Endodermal cell (in vitro differentiated cells): ENCODE measurements around the gene TRPM3. TPM values are rescaled to one million over a fixed set of nuclear protein-coding genes. Genes with fewer than 3 reads are reported as not detected.

Source experiments
- DNase-seq: peaks from one replicate; pipeline ENCODE4 v3.0.0-alpha.2; 2017
- H3K27ac ChIP-seq: 2 replicates; pipeline ENCODE4 v1.5.1; 2013; ENCODE audit warnings: mild to moderate bottlenecking, low read depth, low read length, moderate library complexity
- H3K27me3 ChIP-seq: 2 replicates; pipeline ENCODE4 v1.6.1; 2013; ENCODE audit warnings: mild to moderate bottlenecking, low read length, moderate library complexity; ENCODE audit not compliant: insufficient read depth, control insufficient read depth, poor library complexity, severe bottlenecking
- H3K36me3 ChIP-seq: 2 replicates; pipeline ENCODE4 v1.7.0; 2013; ENCODE audit warnings: mild to moderate bottlenecking, low read length, moderate library complexity; ENCODE audit not compliant: control insufficient read depth, insufficient read depth
- H3K4me1 ChIP-seq: one replicate; pipeline ENCODE4 v1.7.0; 2013; ENCODE audit warnings: low read length; ENCODE audit not compliant: control insufficient read depth, insufficient read depth
- H3K4me3 ChIP-seq: 2 replicates; pipeline ENCODE4 v1.5.1; 2013; ENCODE audit warnings: mild to moderate bottlenecking, low read length, moderate library complexity
- H3K9ac ChIP-seq: 2 replicates; pipeline ENCODE4 v1.6.1; 2013; ENCODE audit warnings: mild to moderate bottlenecking, low read length, moderate library complexity; ENCODE audit not compliant: poor library complexity, severe bottlenecking; ENCODE audit errors: extremely low read depth
- H3K9me3 ChIP-seq: 2 replicates; pipeline ENCODE4 v1.6.1; 2013; ENCODE audit warnings: mild to moderate bottlenecking, low read length, moderate library complexity; ENCODE audit not compliant: control insufficient read depth
- H3K27ac Mint-ChIP-seq: 2 replicates; pipeline ENCODE4 v1.8.0; 2020; ENCODE audit warnings: mixed read lengths
- H3K27me3 Mint-ChIP-seq: 2 replicates; pipeline ENCODE4 v1.8.0; 2021; ENCODE audit warnings: mild to moderate bottlenecking, mixed read lengths; ENCODE audit not compliant: insufficient read depth
- H3K36me3 Mint-ChIP-seq: 2 replicates; pipeline ENCODE4 v1.8.0; 2020; ENCODE audit warnings: low read depth, mixed read lengths
- H3K4me1 Mint-ChIP-seq: 2 replicates; pipeline ENCODE4 v1.8.0; 2020; ENCODE audit warnings: mixed read lengths
- H3K4me3 Mint-ChIP-seq: 2 replicates; pipeline ENCODE4 v1.8.0; 2020; ENCODE audit warnings: mild to moderate bottlenecking, moderate library complexity, mixed read lengths
- H3K9me3 Mint-ChIP-seq: 2 replicates; pipeline ENCODE4 v1.8.0; 2020; ENCODE audit warnings: mild to moderate bottlenecking, mixed read lengths
- CTCF ChIP-seq: fragments of 200-600 bp; sonication (generic); conservative IDR thresholded peaks from 2 replicates; pipeline ENCODE4 v1.5.0; 2021; ENCODE audit warnings: antibody characterized with exemption, mild to moderate bottlenecking
- WGBS, 2 experiments: methylation state at CpG; one replicate each; pipeline versions ENCODE4 v1.1.5 to v1.1.7; 2013; ENCODE audit warnings: missing lambda C conversion rate in 2 of 2, mixed read lengths in 1 of 2; ENCODE audit not compliant: insufficient coverage in 1 of 2, insufficient read length in 1 of 2; 5-methylcytosine and 5-hydroxymethylcytosine counted together
- total RNA-seq, 2 donors: library from RNA; stranded (reverse); fragmentation: NEBNext Ultra II Directional in 1 of 2; extraction: Animal tissue kit (Norgen Biotek cat#: 25700) in 1 of 2; gene quantifications; 2 replicates in 1 of 2; 3 replicates in 1 of 2; pipeline ENCODE4 v1.2.1, GENCODE V29; 2021

Gene TRPM3
- total RNA-seq, 2 donors from 2014 or later = 1.8 to 2.5 TPM

GRCh38 chr9:71073494-71073893 is 47.9 kb downstream of the TRPM3 start:
- H3K27me3 Mint-ChIP-seq = no peaks in the 10 kb centered on the region
- H3K4me3 Mint-ChIP-seq = no peak overlapping the region
- no peaks in the 10 kb centered on the region for H3K36me3 Mint-ChIP-seq

GRCh38 chr9:71072587-71072986 is 48.8 kb downstream of the TRPM3 start:
- DNase-seq = no peak
- H3K36me3 Mint-ChIP-seq = no peaks in the 10 kb centered on the region
- H3K27me3 Mint-ChIP-seq = no peaks in the 10 kb centered on the region
- 91 to 98% methylated on average over 5 of the region's 5 CpGs for WGBS, 2 experiments
- no peaks in the 10 kb centered on the region for H3K4me1 Mint-ChIP-seq
- Histone ChIP-seq H3K9me3 (no peaks in the 10 kb centered on the region), H3K4me1 (no peaks in the 10 kb centered on the region), H3K27me3 (no peaks in the 10 kb centered on the region), H3K9ac (no peak overlapping the region), H3K27ac (no peak overlapping the region), H3K4me3 (no peak overlapping the region), H3K36me3 (no peaks in the 10 kb centered on the region)
- no peaks in the 10 kb centered on the region for H3K9me3 Mint-ChIP-seq
- no peak overlapping the region for H3K4me3 Mint-ChIP-seq
- TF ChIP-seq CTCF = no peak
- no peak overlapping the region for H3K27ac Mint-ChIP-seq

More at GRCh38 chr9:71073494-71073893, 47.9 kb downstream of the TRPM3 start:
- no peak overlapping the region for H3K27ac Mint-ChIP-seq
- H3K27ac ChIP-seq = no peak overlapping the region
- H3K36me3 ChIP-seq = no peaks in the 10 kb centered on the region
- no peaks in the 10 kb centered on the region for H3K9me3 ChIP-seq
- H3K9me3 Mint-ChIP-seq = no peaks in the 10 kb centered on the region
- TF ChIP-seq CTCF = no peak
- H3K4me1 ChIP-seq = no peaks in the 10 kb centered on the region
- 100% methylated on average over 1 of the region's 2 CpGs; no CpG with 5 or more reads in 1 of the 2 experiments for WGBS, 2 experiments
- no peaks in the 10 kb centered on the region for H3K4me1 Mint-ChIP-seq
- no peaks in the 10 kb centered on the region for H3K27me3 ChIP-seq
- H3K4me3 ChIP-seq = no peak overlapping the region
- no peak for DNase-seq
- H3K9ac ChIP-seq = no peak overlapping the region

- Histone ChIP-seq H3K9ac (no peak overlapping the region), H3K4me1 (no peaks in the 10 kb centered on the region), H3K27me3 (no peaks in the 10 kb centered on the region), H3K36me3 (no peaks in the 10 kb centered on the region), H3K27ac (no peak overlapping the region), H3K9me3 (no peaks in the 10 kb centered on the region), H3K4me3 (no peak overlapping the region)
- Mint-ChIP-seq H3K27ac (no peak overlapping the region), H3K4me3 (no peak overlapping the region), H3K4me1 (peaks cover 3% of the 10 kb centered on the region), H3K36me3 (no peaks in the 10 kb centered on the region), H3K9me3 (no peaks in the 10 kb centered on the region), H3K27me3 (no peaks in the 10 kb centered on the region)
- no peak for TF ChIP-seq CTCF
- DNase-seq = no peak
- 96 to 100% methylated on average over 1 of the region's 1 CpG for WGBS, 2 experiments
These were observed 49.8 kb downstream of the TRPM3 start for GRCh38 chr9:71071633-71072032.
